Epithelial cell of esophagus (primary cell): ENCODE measurements around the gene DMAP1.
"Not testable (repeated sequence)": the region's sequence is repeated elsewhere in the genome, so short reads cannot be mapped to it uniquely, and the experiment has no call there.

Experiments used
- DNase-seq: peaks from one replicate; pipeline ENCODE4 v3.0.0; 2010; ENCODE audit warnings: low read depth
- H3K4me3 ChIP-seq: 2 replicates; pipeline ENCODE4 v1.5.1; 2011; ENCODE audit warnings: mild to moderate bottlenecking, low read length, control low read depth
- CTCF ChIP-seq: IDR thresholded peaks from 2 replicates; pipeline ENCODE4 v1.5.1; 2011; ENCODE audit warnings: low read depth, mild to moderate bottlenecking, low read length, control low read depth, inconsistent platforms; ENCODE audit not compliant: insufficient read depth; ENCODE audit errors: missing control alignments

Gene DMAP1

GRCh38 chr1:44213222-44214112, at the start of gene DMAP1:
DMAP1 (plus strand) TSS chr1:44213471; CDS start chr1:44213754, 283 bp downstream.
- DNase-seq: peak; percentile 82
- peak; percentile 9 for TF ChIP-seq CTCF
- peak within 1 kb of the TSS; percentile 88 for H3K4me3 ChIP-seq

- H3K4me3 ChIP-seq: no peak overlapping the region
- DNase-seq: no peak
- no peak for TF ChIP-seq CTCF
These were observed 44.7 kb upstream of the DMAP1 start for GRCh38 chr1:44168520-44169098.

DNA sequence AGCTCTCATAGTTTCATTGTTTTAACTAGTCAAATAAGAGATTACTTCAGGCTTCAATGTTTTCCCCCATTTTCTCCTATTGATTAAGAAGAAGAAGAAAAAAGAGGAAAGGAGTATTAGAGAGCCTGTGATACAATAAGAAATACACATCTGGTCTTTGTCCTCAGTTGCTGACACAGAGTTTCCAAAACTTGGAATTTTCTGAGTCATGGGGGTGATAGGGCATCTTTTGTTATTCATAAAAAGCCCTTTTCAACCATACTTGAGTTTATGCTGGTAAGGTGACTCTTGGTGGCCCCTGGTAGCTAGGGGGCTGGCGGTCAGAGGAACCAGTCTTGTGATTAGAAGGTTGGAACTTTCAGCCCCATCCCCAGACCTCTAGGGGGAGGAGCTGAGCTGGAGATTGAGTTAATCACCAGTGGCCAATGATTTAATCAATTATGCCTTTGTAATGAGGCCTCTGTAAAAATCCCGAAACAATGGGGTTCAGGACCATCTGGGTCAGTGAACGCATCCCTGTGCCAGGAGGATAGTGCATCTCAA, 42.9 kb upstream of the DMAP1 start:
- no peak for DNase-seq
- H3K4me3 ChIP-seq: no peak overlapping the region
- TF ChIP-seq CTCF: no peak

GRCh38 chr1:44174630-44175029, 38.6 kb upstream of the DMAP1 start:
- no peak for DNase-seq
- no peak overlapping the region for H3K4me3 ChIP-seq
- TF ChIP-seq CTCF: no peak

DNA sequence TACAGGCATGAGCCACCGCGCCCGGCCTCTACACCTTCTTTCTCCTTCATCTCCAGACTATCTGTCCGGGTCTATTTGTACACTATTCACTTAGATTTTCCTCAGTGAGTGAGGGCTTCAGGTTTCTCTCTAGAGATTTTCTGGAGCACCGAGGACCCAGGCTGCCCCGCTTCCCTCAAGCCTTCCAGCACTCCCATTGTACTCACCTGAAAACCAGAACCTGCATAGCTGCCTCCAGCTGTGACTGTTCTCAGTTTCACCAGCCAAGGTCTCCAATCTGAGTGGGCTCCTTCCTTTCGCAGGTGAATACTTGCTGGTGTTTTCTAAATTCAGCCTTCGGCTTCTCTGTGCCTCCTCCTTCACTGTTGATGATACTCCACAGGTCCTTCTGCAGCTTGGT, 12.9 kb upstream of the DMAP1 start:
- H3K4me3 ChIP-seq: no peak overlapping the region
- TF ChIP-seq CTCF: no peak

DNA sequence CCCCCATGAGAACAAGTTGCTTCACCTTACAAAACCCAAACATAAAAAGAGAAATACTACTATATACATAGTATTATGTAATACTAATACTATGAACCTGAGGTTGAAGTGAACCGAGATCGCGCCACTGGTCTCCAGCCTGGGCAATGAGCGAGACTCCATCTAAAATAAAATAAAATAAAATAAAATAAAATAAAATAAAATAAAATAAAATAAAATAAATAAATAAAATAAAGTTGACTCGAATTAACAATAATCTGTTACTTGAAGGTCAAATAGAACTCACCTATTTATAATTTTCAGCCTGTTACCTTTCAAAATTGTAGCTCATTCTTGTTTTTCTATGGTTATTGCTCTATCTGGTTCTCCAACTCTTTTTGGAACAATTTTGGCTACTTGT, 6.7 kb upstream of the DMAP1 start:
- DNase-seq, H3K4me3 ChIP-seq: not testable (repeated sequence)

More for the DNA sequence above, 12.9 kb upstream of the DMAP1 start:
- no peak for DNase-seq

GRCh38 chr1:44208226-44208625, 5.0 kb upstream of the DMAP1 start:
- H3K4me3 ChIP-seq: no peak overlapping the region
- no peak for DNase-seq

More at GRCh38 chr1:44208226-44208625, 5.0 kb upstream of the DMAP1 start:
- TF ChIP-seq CTCF: no peak
